SU-DHL-6 (cell line): ENCODE data around the gene TMC3.

ENCODE experiments used
- CTCF ChIP-seq: fragments of 200-600 bp; sonication (generic); IDR thresholded peaks from one replicate; pipeline ENCODE4 v1.5.1; 2017; ENCODE audit warnings: antibody characterized with exemption, mild to moderate bottlenecking, low read length, moderate library complexity; ENCODE audit not compliant: insufficient read depth, poor library complexity, severe bottlenecking
- EZH2phosphoT487 ChIP-seq: fragments of 200-600 bp; sonication (generic), shearing (Covaris generic); conservative IDR thresholded peaks from 2 replicates; pipeline ENCODE4 v1.6.1; 2018; ENCODE audit warnings: mild to moderate bottlenecking, antibody characterized with exemption, low read length, moderate library complexity, mixed read lengths

DNA sequence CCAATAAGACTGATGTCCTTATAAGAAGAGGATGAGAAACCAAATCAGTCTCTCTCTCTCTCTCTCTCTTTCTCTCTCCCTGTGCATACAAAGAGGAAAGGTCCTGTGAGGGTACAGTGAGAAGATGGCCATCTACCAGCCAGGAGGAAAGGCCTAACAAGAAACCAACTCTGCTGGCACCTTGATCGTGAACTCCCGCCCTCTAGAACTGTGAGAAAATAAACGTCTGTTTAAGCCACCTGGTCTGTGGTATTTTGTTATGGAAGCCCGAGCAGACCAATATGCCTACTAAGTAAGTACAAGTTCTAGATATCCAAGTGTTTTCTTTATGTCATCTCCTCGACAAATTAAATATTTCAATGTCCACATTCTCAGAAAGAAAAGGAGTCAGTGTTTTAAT is 44.9 kb upstream of the TMC3 start:
- TF ChIP-seq CTCF (no peak), EZH2phosphoT487 (no peak)
